ENCODE data around the gene CYTH3.
"Not testable (repeated sequence)": the region's sequence is repeated elsewhere in the genome, so short reads cannot be mapped to it uniquely, and the experiment has no call there.

The CYTH3 gene

GRCh38 chr7:6163402-6163801 is 109.0 kb downstream of the CYTH3 start:
- no peak for DNase-seq

GRCh38 chr7:6162650-6163366 is 109.6 kb downstream of the CYTH3 start:
- no peak for DNase-seq

- no peak for DNase-seq
Measured at GRCh38 chr7:6162331-6162620, 110.1 kb downstream of the CYTH3 start.

- DNase-seq: no peak
Measured at GRCh38 chr7:6161463-6162330, 110.7 kb downstream of the CYTH3 start.

- no peak for DNase-seq
Measured at GRCh38 chr7:6160191-6160623, 112.2 kb downstream of the CYTH3 start.

- DNase-seq: no peak
Measured at GRCh38 chr7:6159524-6160031, 112.8 kb downstream of the CYTH3 start.

- no peak for DNase-seq
Measured at GRCh38 chr7:6159097-6159483, 113.3 kb downstream of the CYTH3 start.

GRCh38 chr7:6158424-6159096 is 113.9 kb downstream of the CYTH3 start:
- DNase-seq: no peak

GRCh38 chr7:6157685-6158423 is 114.6 kb downstream of the CYTH3 start:
- DNase-seq: no peak

GRCh38 chr7:6156734-6157133 is 115.7 kb downstream of the CYTH3 start:
- no peak for DNase-seq

GRCh38 chr7:6155596-6155995 is 116.8 kb downstream of the CYTH3 start:
- no peak for DNase-seq

GRCh38 chr7:6154542-6155404 is 117.7 kb downstream of the CYTH3 start:
- DNase-seq: no peak

GRCh38 chr7:6153646-6154541 is 118.5 kb downstream of the CYTH3 start:
- DNase-seq: no peak

- DNase-seq: no peak
Measured at GRCh38 chr7:6151994-6152735, 120.3 kb downstream of the CYTH3 start.

- DNase-seq: not testable (repeated sequence)
Measured at GRCh38 chr7:6151527-6151926, 120.9 kb downstream of the CYTH3 start.

- DNase-seq: no peak
Measured at GRCh38 chr7:6149996-6150395, 122.4 kb downstream of the CYTH3 start.

- DNase-seq: no peak
Measured at GRCh38 chr7:6148724-6149360, 123.6 kb downstream of the CYTH3 start.

- DNase-seq: no peak
Measured at GRCh38 chr7:6147627-6148026, 124.8 kb downstream of the CYTH3 start.

GRCh38 chr7:6146666-6147065 is 125.8 kb downstream of the CYTH3 start:
- DNase-seq: no peak

- DNase-seq: no peak
Measured at GRCh38 chr7:6143997-6144396, 128.4 kb downstream of the CYTH3 start.

Measured in CD4-positive, alpha-beta T cell treated with Interleukin-10 for 1 hour (primary cell).